Upper lobe of right lung (tissue), 1 donor: ENCODE data around the gene ITGA6. TPM values are rescaled to one million over a fixed set of nuclear protein-coding genes. Genes with fewer than 3 reads are reported as not detected.

Experiments used
- ATAC-seq: fragments of 200-7000 bp; cut with Tn5 transposase; one replicate; pipeline ENCODE4 v1.9.1; 2020; ENCODE audit warnings: mild to moderate bottlenecking, moderate library complexity
- DNase-seq: peaks from one replicate; pipeline ENCODE4 v3.0.0-alpha.2; 2020
- H3K27ac ChIP-seq: fragments of 200-600 bp; one replicate; pipeline ENCODE4 v1.8.0; 2022
- H3K27me3 ChIP-seq: fragments of 200-600 bp; one replicate; pipeline ENCODE4 v1.8.0; 2022; ENCODE audit warnings: mild to moderate bottlenecking
- H3K36me3 ChIP-seq: fragments of 200-600 bp; one replicate; pipeline ENCODE4 v1.8.0; 2022
- H3K4me1 ChIP-seq: fragments of 200-600 bp; one replicate; pipeline ENCODE4 v1.8.0; 2022
- H3K4me3 ChIP-seq: fragments of 200-600 bp; one replicate; pipeline ENCODE4 v1.8.0; 2022; ENCODE audit warnings: mild to moderate bottlenecking
- H3K9me3 ChIP-seq: fragments of 200-600 bp; one replicate; pipeline ENCODE4 v1.8.0; 2022
- CTCF ChIP-seq: fragments of 200-600 bp; IDR thresholded peaks from one replicate; pipeline ENCODE4 v1.8.0; 2022; ENCODE audit warnings: antibody characterized with exemption
- intact Hi-C: fragments of 100-400 bp; cut with DNase I; formaldehyde crosslinking; loops from one replicate; pipeline ENCODE4 v1.11.0; 2022
- total RNA-seq: library from RNA; stranded (reverse); fragmentation: NEBNext Ultra II Directional; extraction: Animal tissue kit (Norgen Biotek cat#: 25700); gene quantifications from one replicate; pipeline ENCODE4 v1.2.1, GENCODE V29; 2021
- donor health status: DM: no; HTN: yes; CAD: no; lungs with severe emphysema.

The ITGA6 gene
- total RNA-seq, 1 donor from 2014 or later: 73.0 TPM

GRCh38 chr2:172457536-172457935 is 30.1 kb downstream of the ITGA6 start:
- Histone ChIP-seq H3K9me3 (no peaks in the 10 kb centered on the region), H3K36me3 (no peaks in the 10 kb centered on the region), H3K27me3 (no peaks in the 10 kb centered on the region), H3K4me1 (peaks cover 27% of the 10 kb centered on the region), H3K4me3 (no peak overlapping the region), H3K27ac (no peak overlapping the region)
- TF ChIP-seq CTCF: no peak
- intact Hi-C loops: no loop called here
- DNase-seq (no peak), ATAC-seq (no peak)

- H3K27me3 ChIP-seq: no peaks in the 10 kb centered on the region
- H3K9me3 ChIP-seq: no peaks in the 10 kb centered on the region
- DNase-seq: no peak
- no peak overlapping the region for H3K4me3 ChIP-seq
- ATAC-seq: no peak
- H3K36me3 ChIP-seq: no peaks in the 10 kb centered on the region
- no peak overlapping the region for H3K27ac ChIP-seq
- no peak for TF ChIP-seq CTCF
- intact Hi-C loops: no loop called here
- peaks cover 28% of the 10 kb centered on the region for H3K4me1 ChIP-seq
These were observed 31.3 kb downstream of the ITGA6 start for GRCh38 chr2:172458561-172459124.

GRCh38 chr2:172460780-172461201 is 33.4 kb downstream of the ITGA6 start:
- intact Hi-C loops: loop anchor here (5.0 kb wide), 1 partner anchor 288 kb away; no protein-coding TSS in a partner anchor
- no peak for ATAC-seq

GRCh38 chr2:172461591-172462372 is 34.4 kb downstream of the ITGA6 start:
- peak; percentile 81 for TF ChIP-seq CTCF
- Histone ChIP-seq H3K36me3 (no peaks in the 10 kb centered on the region), H3K4me1 (peaks cover 20% of the 10 kb centered on the region), H3K27me3 (no peaks in the 10 kb centered on the region), H3K4me3 (no peak overlapping the region), H3K9me3 (no peaks in the 10 kb centered on the region), H3K27ac (no peak overlapping the region)
- intact Hi-C loops: loop anchor here (5.0 kb wide), 1 partner anchor 289 kb away; no protein-coding TSS in a partner anchor
- DNase-seq (peak; percentile 86), ATAC-seq (peak; percentile 88)

More at GRCh38 chr2:172460780-172461201, 33.4 kb downstream of the ITGA6 start:
- Histone ChIP-seq H3K4me1 (peaks cover 24% of the 10 kb centered on the region), H3K4me3 (no peak overlapping the region), H3K27me3 (no peaks in the 10 kb centered on the region), H3K9me3 (no peaks in the 10 kb centered on the region), H3K27ac (no peak overlapping the region), H3K36me3 (no peaks in the 10 kb centered on the region)
- TF ChIP-seq CTCF: no peak
- no peak for DNase-seq

- intact Hi-C loops: loop anchor here (5.0 kb wide), 1 partner anchor 290 kb away; no protein-coding TSS in a partner anchor
These were observed 35.0 kb downstream of the ITGA6 start for GRCh38 chr2:172462373-172462848.

More at GRCh38 chr2:172462373-172462848, 35.0 kb downstream of the ITGA6 start:
- no peak overlapping the region for H3K27ac ChIP-seq
- H3K36me3 ChIP-seq: no peaks in the 10 kb centered on the region
- H3K4me1 ChIP-seq: peaks cover 20% of the 10 kb centered on the region
- H3K4me3 ChIP-seq: no peak overlapping the region
- no peak for DNase-seq
- H3K27me3 ChIP-seq: no peaks in the 10 kb centered on the region
- no peak for TF ChIP-seq CTCF
- no peaks in the 10 kb centered on the region for H3K9me3 ChIP-seq
- no peak for ATAC-seq
